Liver (tissue), 9 donors: ENCODE results near the gene PLK3. TPM values are rescaled to one million over a fixed set of nuclear protein-coding genes. Genes with fewer than 3 reads are reported as not detected.
"Not testable (repeated sequence)": the region's sequence is repeated elsewhere in the genome, so short reads cannot be mapped to it uniquely, and the experiment has no call there.

Experiments
- DNase-seq: peaks from one replicate; pipeline ENCODE4 v3.0.0-alpha.2; 2017; ENCODE audit warnings: low spot score
- H3K27ac ChIP-seq, 2 donors: one replicate each; pipeline ENCODE4 v1.7.0; 2013; ENCODE audit warnings: inconsistent platforms in 2 of 2, low read length in 2 of 2, control low read depth in 1 of 2, low read depth in 1 of 2, mild to moderate bottlenecking in 1 of 2
- H3K27me3 ChIP-seq, 4 donors: one replicate each; pipeline versions ENCODE4 v1.6.1 to v1.7.0; 2013; ENCODE audit warnings: low read length in 3 of 4, inconsistent platforms in 1 of 4, mild to moderate bottlenecking in 1 of 4, moderate library complexity in 1 of 4; ENCODE audit not compliant: control insufficient read depth in 4 of 4, insufficient read depth in 4 of 4
- H3K36me3 ChIP-seq, 4 donors: one replicate each; pipeline versions ENCODE4 v1.6.1 to v1.7.0; 2013; ENCODE audit warnings: low read length in 3 of 4, mild to moderate bottlenecking in 3 of 4, low read depth in 1 of 4, moderate library complexity in 1 of 4; ENCODE audit not compliant: control insufficient read depth in 4 of 4, insufficient read depth in 3 of 4
- H3K4me1 ChIP-seq, 4 donors: one replicate each; pipeline versions ENCODE4 v1.6.1 to v1.7.0; 2013; ENCODE audit warnings: low read length in 3 of 4, mild to moderate bottlenecking in 3 of 4, moderate library complexity in 1 of 4; ENCODE audit not compliant: control insufficient read depth in 4 of 4, insufficient read depth in 4 of 4
- H3K4me3 ChIP-seq, 3 donors: one replicate each; pipeline versions ENCODE4 v1.6.1 to v1.7.0; 2013; ENCODE audit warnings: low read length in 3 of 3, control low read depth in 1 of 3, low read depth in 1 of 3, mild to moderate bottlenecking in 1 of 3
- H3K9ac ChIP-seq, 2 donors: one replicate each; pipeline ENCODE4 v1.7.0; 2013; ENCODE audit warnings: low read length in 2 of 2, mild to moderate bottlenecking in 2 of 2, moderate library complexity in 2 of 2, control low read depth in 1 of 2, low read depth in 1 of 2
- H3K9me3 ChIP-seq, 4 donors: one replicate each; pipeline versions ENCODE4 v1.6.1 to v1.7.0; 2013; ENCODE audit warnings: low read length in 3 of 4; ENCODE audit not compliant: control insufficient read depth in 4 of 4
- ATF3 ChIP-seq: IDR thresholded peaks from 2 replicates; pipeline ENCODE4 v1.6.1; 2016; ENCODE audit warnings: antibody characterized with exemption
- CTCF ChIP-seq: fragments of 150-350 bp; IDR thresholded peaks from 2 replicates; pipeline ENCODE4 v1.5.1; 2017; ENCODE audit warnings: improper control_type of control experiment, low read depth, low read length; ENCODE audit not compliant: missing input control
- EGR1 ChIP-seq, 2 donors: IDR thresholded peaks; 2 replicates each; pipeline ENCODE4 v1.6.1; 2016 to 2018; ENCODE audit warnings: antibody characterized with exemption in 2 of 2, low read depth in 2 of 2
- HNF4G ChIP-seq: IDR thresholded peaks from 2 replicates; pipeline ENCODE4 v1.6.1; 2016; ENCODE audit warnings: antibody characterized with exemption
- JUND ChIP-seq, 2 donors: IDR thresholded peaks; 2 replicates each; pipeline ENCODE4 v1.6.1; 2016; ENCODE audit warnings: antibody characterized with exemption in 2 of 2
- MAX ChIP-seq: IDR thresholded peaks from 2 replicates; pipeline ENCODE4 v1.6.1; 2016; ENCODE audit warnings: antibody characterized with exemption
- NR2F2 ChIP-seq: IDR thresholded peaks from 2 replicates; pipeline ENCODE4 v1.6.1; 2016; ENCODE audit warnings: antibody characterized with exemption
- REST ChIP-seq: IDR thresholded peaks from 2 replicates; pipeline ENCODE4 v1.6.1; 2016; ENCODE audit warnings: antibody characterized with exemption, mild to moderate bottlenecking
- RXRA ChIP-seq, 2 donors: IDR thresholded peaks; 2 replicates each; pipeline ENCODE4 v1.6.1; 2017 to 2018; ENCODE audit warnings: antibody characterized with exemption in 2 of 2, mild to moderate bottlenecking in 1 of 2
- TAF1 ChIP-seq: conservative IDR thresholded peaks from 2 replicates; pipeline ENCODE4 v1.6.1; 2016; ENCODE audit warnings: antibody characterized with exemption, mild to moderate bottlenecking
- WGBS: extraction: QIAGEN DNeasy Blood & Tissue Kit; methylation state at CpG from one replicate; pipeline ENCODE4 v1.1.7; 2013; 5-methylcytosine and 5-hydroxymethylcytosine counted together
- polyA plus RNA-seq, 2 donors: library from polyadenylated mRNA; stranded (reverse) in 1 of 2; unstranded in 1 of 2; fragments of 200-250 nt in 1 of 2; fragments of >200 nt in 1 of 2; fragmentation: Nextera tagmentation in 1 of 2; extraction: Ambion mirVana in 1 of 2; gene quantifications; one replicate each; pipeline versions ENCODE4 v1.2.1 to v1.2.3, GENCODE V29; 2013 to 2015
- total RNA-seq, 2 donors: library from RNA; depleted of rRNA; stranded (reverse); fragments of >200 nt; gene quantifications; one replicate each; pipeline ENCODE4 v1.2.3, GENCODE V29; 2014
- donor health status: healthy.
- donor health status: healthy.
- donor health status: healthy.
- donor health status: healthy.
- donor health status: healthy.

The PLK3 gene
- total and polyA plus RNA-seq, 4 donors, result 1.5 to 5.7 (median 2.3) TPM

DNA sequence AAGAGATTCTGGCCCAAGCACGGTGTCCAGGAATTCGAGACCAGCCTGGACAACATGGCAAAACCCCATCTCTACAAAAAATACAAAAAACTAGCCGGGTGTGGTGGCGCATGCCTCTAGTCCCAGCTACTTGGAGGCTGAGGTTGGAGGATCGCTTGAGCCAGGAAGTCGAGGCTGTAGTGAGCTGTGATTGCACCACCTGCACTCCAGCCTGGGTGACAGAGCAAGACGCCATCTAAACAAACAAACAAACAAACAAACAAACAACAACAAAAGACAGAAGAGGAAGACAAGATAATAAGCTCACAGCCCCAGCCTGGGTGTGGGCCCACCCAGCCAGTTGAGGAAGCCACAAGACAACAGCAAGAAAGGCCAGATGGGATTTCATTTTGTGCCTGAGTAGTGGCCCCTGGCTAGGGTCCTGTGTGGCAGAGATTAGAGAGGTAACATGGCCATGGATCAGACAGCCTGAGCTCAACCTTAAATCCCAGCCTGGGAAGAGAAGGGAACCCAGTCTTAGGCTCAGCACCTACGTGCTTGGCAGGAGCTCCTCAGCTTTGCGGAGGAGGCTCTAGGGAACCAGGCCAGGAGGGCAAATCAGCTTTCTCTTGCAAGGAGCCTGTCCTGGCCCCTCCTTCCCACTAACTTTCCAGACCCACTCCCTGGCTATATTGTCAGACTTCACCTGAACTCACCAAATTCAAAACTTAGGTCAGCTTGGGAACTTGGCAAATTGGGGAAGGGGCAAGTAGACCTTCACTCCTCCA lies 7.3 kb upstream of the PLK3 start:
- Histone ChIP-seq H3K9ac (no peak overlapping the region), H3K36me3 (no peaks in the 10 kb centered on the region), H3K4me1 (no peaks in the 10 kb centered on the region), H3K27me3 (no peaks in the 10 kb centered on the region), H3K9me3 (no peaks in the 10 kb centered on the region), H3K27ac (no peak overlapping the region), H3K4me3 (no peak overlapping the region)
- WGBS, result 88% methylated on average over 9 of the region's 9 CpGs
- no peak for DNase-seq
- no peak for TF ChIP-seq NR2F2
- no peak for TF ChIP-seq RXRA (IDR thresholded peaks at IDR 0.05)
- no peak for TF ChIP-seq JUND (IDR thresholded peaks at IDR 0.05)
- no peak for TF ChIP-seq REST
- TF ChIP-seq TAF1, result no peak
- no peak for TF ChIP-seq CTCF
- no peak for TF ChIP-seq MAX

DNA sequence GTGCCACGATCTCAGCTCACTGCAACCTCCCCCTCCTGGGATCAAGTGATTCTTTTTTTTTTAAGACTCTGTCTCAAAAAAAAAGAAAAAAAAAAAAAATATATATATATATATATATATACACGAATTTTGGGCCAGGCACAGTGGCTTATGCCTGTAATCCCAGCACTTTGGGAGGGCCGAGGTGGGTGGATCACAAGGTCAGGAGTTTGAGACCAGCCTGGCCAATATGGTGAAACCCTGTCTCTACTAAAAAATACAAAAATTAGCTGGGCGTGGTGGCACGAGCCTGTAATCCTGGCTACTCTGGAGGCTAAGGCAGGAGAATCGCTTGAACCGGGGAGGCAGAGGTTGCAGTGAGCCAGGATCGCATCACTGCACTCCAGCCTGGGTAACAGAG lies 2.3 kb upstream of the PLK3 start:
- H3K4me1 ChIP-seq, result peaks cover 2 to 12% (median 7%) of the 10 kb centered on the region in 4 donors
- not testable (repeated sequence) for H3K27me3 ChIP-seq, H3K9me3 ChIP-seq, H3K36me3 ChIP-seq, H3K4me3 ChIP-seq, H3K27ac ChIP-seq, DNase-seq, H3K9ac ChIP-seq
- WGBS, result 78% methylated on average over 8 of the region's 8 CpGs

GRCh38 chr1:44798481-44799365 lies 1.5 kb upstream of the PLK3 start:
- DNase-seq, result no peak
- WGBS, result 87% methylated on average over 10 of the region's 10 CpGs
- no peaks in the 10 kb centered on the region for H3K9me3 ChIP-seq
- peaks cover 0 to 5% (median 3%) of the 10 kb centered on the region in 4 donors for H3K36me3 ChIP-seq
- H3K27ac ChIP-seq, result no peak overlapping the region
- no peaks in the 10 kb centered on the region for H3K27me3 ChIP-seq
- no peak overlapping the region for H3K9ac ChIP-seq
- no peak overlapping the region for H3K4me3 ChIP-seq
- TF ChIP-seq ATF3 (no peak), HNF4G (no peak), NR2F2 (no peak), EGR1 (IDR thresholded peaks at IDR 0.05; ENCODE audit: low read depth in 2 of 2) (no peak)
- H3K4me1 ChIP-seq, result peaks cover 2 to 12% (median 7%) of the 10 kb centered on the region in 4 donors
